ENCODE results near the gene IFI16. TPM values are rescaled to one million over a fixed set of nuclear protein-coding genes. Genes with fewer than 3 reads are reported as not detected.
"Not testable (repeated sequence)": the region's sequence is repeated elsewhere in the genome, so short reads cannot be mapped to it uniquely, and the experiment has no call there.

Gene IFI16
- total RNA-seq, 6 donors from 2014 or later, result 43.8 to 108 (median 66.2) TPM

DNA sequence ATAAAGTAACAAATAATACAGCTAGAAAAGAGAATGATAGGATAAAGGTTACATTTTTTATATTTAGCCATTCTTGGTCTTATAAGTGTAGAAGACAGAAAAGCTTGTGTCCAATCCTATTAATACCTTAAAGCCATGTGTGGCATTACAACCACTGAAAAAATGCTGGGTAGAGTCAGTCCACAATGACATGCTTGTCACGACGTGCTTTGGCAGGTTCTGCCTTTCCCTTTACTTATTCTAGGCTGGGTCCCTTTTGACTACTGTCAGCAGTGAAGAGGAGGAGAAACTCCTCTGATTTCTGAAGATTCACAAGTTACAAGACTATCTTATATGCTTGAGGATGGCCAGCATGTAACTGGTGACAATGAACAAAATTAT, 81.5 kb downstream of the IFI16 start:
- Histone ChIP-seq H3K9me3 (no peaks in the 10 kb centered on the region), H3K4me3 (no peak overlapping the region), H3K36me3 (no peaks in the 10 kb centered on the region), H3K4me1 (no peaks in the 10 kb centered on the region), H3K27ac (peak overlapping the region; percentile 4 to 48 (median 26)), H3K27me3 (no peaks in the 10 kb centered on the region)
- DNase-seq (no peak), ATAC-seq (ENCODE audit: low FRiP score in 2 of 2) (no peak)
- WGBS, 2 donors, result 65 to 74% methylated on average over 2 of the region's 2 CpGs
- no peak for TF ChIP-seq EP300 (IDR thresholded peaks at IDR 0.05)
- no peak for TF ChIP-seq POLR2A (IDR thresholded peaks at IDR 0.05)
- no peak for TF ChIP-seq POLR2AphosphoS5 (IDR thresholded peaks at IDR 0.05)
- TF ChIP-seq CTCF (IDR thresholded peaks at IDR 0.05), result no peak

- ATAC-seq (ENCODE audit: low FRiP score in 2 of 2) (no peak), DNase-seq (no peak)
- Histone ChIP-seq H3K27ac (peak overlapping the region; percentile 4 to 48 (median 26)), H3K9me3 (no peaks in the 10 kb centered on the region), H3K4me1 (no peaks in the 10 kb centered on the region), H3K36me3 (no peaks in the 10 kb centered on the region), H3K4me3 (no peak overlapping the region), H3K27me3 (no peaks in the 10 kb centered on the region)
- TF ChIP-seq CTCF (IDR thresholded peaks at IDR 0.05) (no peak), POLR2A (IDR thresholded peaks at IDR 0.05) (no peak), POLR2AphosphoS5 (IDR thresholded peaks at IDR 0.05) (no peak), EP300 (IDR thresholded peaks at IDR 0.05) (no peak)
- WGBS, 2 donors, result 57 to 82% methylated on average over 1 of the region's 1 CpG
Observed at GRCh38 chr1:159091607-159092031, 81.9 kb downstream of the IFI16 start.

DNA sequence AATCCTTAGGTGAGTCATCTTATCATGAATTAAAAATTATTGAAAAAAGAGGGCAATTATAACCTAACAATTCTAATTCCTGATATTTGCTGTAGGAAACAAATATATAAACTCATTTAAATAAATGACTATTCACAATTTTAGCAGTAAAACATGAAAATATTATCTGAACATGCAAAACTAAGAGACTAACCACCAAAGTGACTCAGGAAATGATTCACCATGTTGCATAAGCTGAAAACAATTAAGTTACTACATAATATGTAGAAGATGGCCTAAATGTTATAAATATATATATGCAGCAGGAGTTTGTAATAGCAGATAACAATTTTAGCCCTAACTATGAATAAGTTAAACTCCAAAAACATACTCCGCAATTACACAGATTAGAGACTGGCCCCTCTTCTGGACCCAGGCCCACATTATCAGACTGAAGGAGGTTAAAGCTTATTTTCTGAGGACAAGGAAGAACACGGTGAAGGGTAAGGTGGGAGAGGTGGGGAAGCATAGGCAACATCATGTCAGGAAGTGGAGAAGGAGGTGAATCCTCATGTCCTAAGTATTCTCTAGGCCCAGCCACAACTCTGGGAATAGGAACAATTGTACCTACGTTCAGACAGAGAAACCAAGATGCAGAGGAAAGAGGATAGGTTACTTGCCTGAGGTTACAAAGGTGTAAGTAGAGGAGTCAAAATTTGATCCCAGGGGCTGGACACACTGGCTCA, 82.5 kb downstream of the IFI16 start:
- 47 to 53% methylated on average over 3 of the region's 3 CpGs for WGBS, 2 donors

DNA sequence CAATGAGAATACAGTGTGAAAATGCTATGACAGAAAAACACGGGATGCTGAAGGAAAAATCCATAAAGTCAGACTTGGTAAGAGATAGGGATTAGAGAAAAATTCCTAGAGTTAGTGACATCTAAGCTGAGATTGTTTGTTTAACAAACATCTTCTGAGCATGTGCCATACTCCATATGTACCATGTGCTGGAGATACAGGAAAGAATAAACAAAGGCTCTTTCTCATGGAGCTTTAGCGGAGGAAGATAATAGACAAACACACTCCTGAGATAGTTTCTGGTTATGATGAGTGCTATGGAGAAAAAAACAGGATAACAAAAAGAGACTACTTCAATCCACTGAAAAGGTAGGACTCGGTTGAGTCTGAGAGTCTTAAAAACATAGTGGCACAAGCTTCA, 88.9 kb downstream of the IFI16 start:
- H3K9me3 ChIP-seq, result no peaks in the 10 kb centered on the region
- no peak for DNase-seq
- no peak overlapping the region for H3K4me3 ChIP-seq
- no peaks in the 10 kb centered on the region for H3K36me3 ChIP-seq
- H3K27me3 ChIP-seq, result no peaks in the 10 kb centered on the region
- ATAC-seq (ENCODE audit: low FRiP score in 2 of 2), result no peak
- H3K4me1 ChIP-seq, result no peaks in the 10 kb centered on the region
- TF ChIP-seq EP300 (IDR thresholded peaks at IDR 0.05) (no peak), POLR2AphosphoS5 (IDR thresholded peaks at IDR 0.05) (no peak), POLR2A (IDR thresholded peaks at IDR 0.05) (no peak), CTCF (IDR thresholded peaks at IDR 0.05) (no peak)
- H3K27ac ChIP-seq, result no peak overlapping the region
- WGBS, 2 donors, result 74 to 75% methylated on average over 3 of the region's 3 CpGs

More for the DNA sequence above, 82.5 kb downstream of the IFI16 start:
- Histone ChIP-seq H3K27me3 (no peaks in the 10 kb centered on the region), H3K36me3 (no peaks in the 10 kb centered on the region), H3K4me3 (no peak overlapping the region), H3K4me1 (no peaks in the 10 kb centered on the region), H3K27ac (peak overlapping the region in 3 of 4 donors; percentile 18 to 49 (median 35)), H3K9me3 (no peaks in the 10 kb centered on the region)
- TF ChIP-seq POLR2A (IDR thresholded peaks at IDR 0.05), result no peak
- TF ChIP-seq EP300 (IDR thresholded peaks at IDR 0.05), result no peak
- no peak for TF ChIP-seq CTCF (IDR thresholded peaks at IDR 0.05)
- no peak for TF ChIP-seq POLR2AphosphoS5 (IDR thresholded peaks at IDR 0.05)
- ATAC-seq (ENCODE audit: low FRiP score in 2 of 2), result no peak
- no peak for DNase-seq

- ATAC-seq (ENCODE audit: low FRiP score in 2 of 2), result no peak
- Histone ChIP-seq H3K4me1 (no peaks in the 10 kb centered on the region), H3K36me3 (no peaks in the 10 kb centered on the region), H3K9me3 (no peaks in the 10 kb centered on the region), H3K27me3 (no peaks in the 10 kb centered on the region), H3K4me3 (no peak overlapping the region), H3K27ac (no peak overlapping the region)
- 71 to 92% methylated on average over 1 of the region's 1 CpG for WGBS, 2 donors
- DNase-seq, result no peak
- no peak for TF ChIP-seq EP300 (IDR thresholded peaks at IDR 0.05)
- no peak for TF ChIP-seq POLR2A (IDR thresholded peaks at IDR 0.05)
- no peak for TF ChIP-seq POLR2AphosphoS5 (IDR thresholded peaks at IDR 0.05)
- no peak for TF ChIP-seq CTCF (IDR thresholded peaks at IDR 0.05)
Observed at GRCh38 chr1:159100589-159100988, 90.9 kb downstream of the IFI16 start.

GRCh38 chr1:159103021-159103420, 93.3 kb downstream of the IFI16 start:
- H3K27me3 ChIP-seq; H3K9me3 ChIP-seq; H3K36me3 ChIP-seq; H3K4me1 ChIP-seq; ATAC-seq (ENCODE audit: low FRiP score in 2 of 2); H3K27ac ChIP-seq; H3K4me3 ChIP-seq; DNase-seq: not testable (repeated sequence)
- WGBS, 2 donors, result 78 to 81% methylated on average over 3 of the region's 3 CpGs

All from upper lobe of left lung (tissue), 6 donors.